T-helper 2 cell treated with Interferon-gamma antibody and Interleukin-4, amounts not matched to agents 5 μg/mL and 100 μg/mL, for 36 hours (primary cell): Measurements from ENCODE around the gene MACROH2A1.

Experiments used
- DNase-seq: peaks from one replicate; pipeline ENCODE4 v3.0.0; 2021; ENCODE audit warnings: low spot score
- H3K27ac Mint-ChIP-seq: one replicate; pipeline ENCODE4 v1.8.0; 2021; ENCODE audit warnings: mild to moderate bottlenecking, mixed read lengths
- H3K27me3 Mint-ChIP-seq: one replicate; pipeline ENCODE4 v1.8.0; 2021; ENCODE audit warnings: low read depth, mixed read lengths
- H3K36me3 Mint-ChIP-seq: one replicate; pipeline ENCODE4 v1.8.0; 2021; ENCODE audit warnings: low read depth, mixed read lengths
- H3K4me1 Mint-ChIP-seq: one replicate; pipeline ENCODE4 v1.8.0; 2021; ENCODE audit warnings: low read depth, mixed read lengths
- H3K4me3 Mint-ChIP-seq: one replicate; pipeline ENCODE4 v1.8.0; 2022; ENCODE audit warnings: mild to moderate bottlenecking, moderate library complexity, mixed read lengths
- H3K9me3 Mint-ChIP-seq: one replicate; pipeline ENCODE4 v1.8.0; 2021; ENCODE audit warnings: mixed read lengths

The MACROH2A1 gene

GRCh38 chr5:135428586-135428985 lies 29.6 kb upstream of the MACROH2A1 start:
- no peak overlapping the region for H3K27ac Mint-ChIP-seq
- peaks cover 14% of the 10 kb centered on the region for H3K27me3 Mint-ChIP-seq
- H3K9me3 Mint-ChIP-seq, result no peaks in the 10 kb centered on the region
- no peaks in the 10 kb centered on the region for H3K36me3 Mint-ChIP-seq
- no peak overlapping the region for H3K4me3 Mint-ChIP-seq
- H3K4me1 Mint-ChIP-seq, result peaks cover 20% of the 10 kb centered on the region
- DNase-seq, result no peak

- Mint-ChIP-seq H3K27me3 (peaks cover 19% of the 10 kb centered on the region), H3K27ac (peak overlapping the region; percentile 82), H3K4me1 (peaks cover 20% of the 10 kb centered on the region), H3K36me3 (no peaks in the 10 kb centered on the region), H3K9me3 (no peaks in the 10 kb centered on the region), H3K4me3 (peak overlapping the region; percentile 51)
- peak; percentile 14 for DNase-seq
Observed at GRCh38 chr5:135426102-135427082, 27.4 kb upstream of the MACROH2A1 start.

GRCh38 chr5:135425641-135426040 lies 26.6 kb upstream of the MACROH2A1 start:
- peaks cover 20% of the 10 kb centered on the region for H3K4me1 Mint-ChIP-seq
- no peaks in the 10 kb centered on the region for H3K9me3 Mint-ChIP-seq
- peaks cover 27% of the 10 kb centered on the region for H3K27me3 Mint-ChIP-seq
- DNase-seq, result no peak
- peak overlapping the region; percentile 51 for H3K4me3 Mint-ChIP-seq
- H3K27ac Mint-ChIP-seq, result peak overlapping the region; percentile 82
- no peaks in the 10 kb centered on the region for H3K36me3 Mint-ChIP-seq

- H3K27me3 Mint-ChIP-seq, result peaks cover 42% of the 10 kb centered on the region
Observed at GRCh38 chr5:135423846-135424168, 24.8 kb upstream of the MACROH2A1 start.

GRCh38 chr5:135423146-135423845 lies 24.3 kb upstream of the MACROH2A1 start:
- no peak overlapping the region for H3K4me3 Mint-ChIP-seq
- H3K4me1 Mint-ChIP-seq, result peaks cover 20% of the 10 kb centered on the region
- no peak overlapping the region for H3K27ac Mint-ChIP-seq
- no peaks in the 10 kb centered on the region for H3K9me3 Mint-ChIP-seq
- no peak for DNase-seq
- H3K36me3 Mint-ChIP-seq, result no peaks in the 10 kb centered on the region
- H3K27me3 Mint-ChIP-seq, result peaks cover 42% of the 10 kb centered on the region

More at GRCh38 chr5:135423846-135424168, 24.8 kb upstream of the MACROH2A1 start:
- no peak for DNase-seq
- H3K36me3 Mint-ChIP-seq, result no peaks in the 10 kb centered on the region
- no peak overlapping the region for H3K27ac Mint-ChIP-seq
- no peaks in the 10 kb centered on the region for H3K9me3 Mint-ChIP-seq
- peaks cover 20% of the 10 kb centered on the region for H3K4me1 Mint-ChIP-seq
- H3K4me3 Mint-ChIP-seq, result no peak overlapping the region

DNA sequence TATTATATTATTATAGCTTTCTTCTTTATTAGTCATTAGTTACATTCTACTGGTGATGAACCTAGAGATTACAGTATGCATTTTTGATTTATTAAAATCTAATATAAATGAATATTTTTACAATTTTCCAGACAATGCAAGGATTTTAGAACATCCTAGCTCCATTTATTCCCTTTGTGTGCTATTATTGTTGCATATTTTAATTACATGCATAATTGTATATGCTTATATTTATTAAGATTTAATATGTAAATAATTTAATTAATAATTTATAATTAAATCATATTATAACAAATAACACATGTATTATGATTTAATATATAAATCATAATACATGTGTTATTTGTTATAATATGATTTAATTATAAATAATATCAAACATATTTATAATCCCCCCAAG lies 23.4 kb upstream of the MACROH2A1 start:
- H3K36me3 Mint-ChIP-seq, result no peaks in the 10 kb centered on the region
- no peak for DNase-seq
- peaks cover 20% of the 10 kb centered on the region for H3K4me1 Mint-ChIP-seq
- H3K27me3 Mint-ChIP-seq, result peaks cover 46% of the 10 kb centered on the region
- H3K27ac Mint-ChIP-seq, result no peak overlapping the region
- no peaks in the 10 kb centered on the region for H3K9me3 Mint-ChIP-seq
- no peak overlapping the region for H3K4me3 Mint-ChIP-seq

- H3K9me3 Mint-ChIP-seq, result no peaks in the 10 kb centered on the region
- no peak overlapping the region for H3K4me3 Mint-ChIP-seq
- H3K36me3 Mint-ChIP-seq, result no peaks in the 10 kb centered on the region
- H3K27me3 Mint-ChIP-seq, result peaks cover 78% of the 10 kb centered on the region
- H3K4me1 Mint-ChIP-seq, result no peaks in the 10 kb centered on the region
- no peak overlapping the region for H3K27ac Mint-ChIP-seq
- no peak for DNase-seq
Observed at GRCh38 chr5:135417083-135417482, 18.1 kb upstream of the MACROH2A1 start.

DNA sequence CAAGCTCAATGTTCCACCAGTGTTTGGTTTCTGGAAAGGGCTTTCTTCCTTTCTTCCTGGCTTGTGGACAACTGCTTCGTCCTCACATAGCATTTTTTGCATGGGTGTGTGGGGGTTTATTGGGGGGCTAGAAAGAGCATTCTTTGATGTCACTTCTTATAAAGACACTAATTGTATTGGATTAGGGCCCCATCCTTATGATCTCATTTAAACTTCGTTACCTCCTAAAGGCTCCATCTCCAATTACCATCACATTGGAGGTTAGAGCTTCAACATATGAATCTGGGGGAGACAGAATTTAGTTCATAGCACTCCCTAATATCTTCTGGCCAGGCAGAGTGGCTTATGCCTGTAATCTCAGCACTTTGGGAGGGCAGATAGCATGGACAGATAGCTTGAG lies 6.1 kb upstream of the MACROH2A1 start:
- Mint-ChIP-seq H3K36me3 (no peaks in the 10 kb centered on the region), H3K27me3 (peaks cover 30% of the 10 kb centered on the region), H3K27ac (no peak overlapping the region), H3K4me1 (peaks cover 4% of the 10 kb centered on the region), H3K4me3 (no peak overlapping the region), H3K9me3 (peaks cover 4% of the 10 kb centered on the region)
- no peak for DNase-seq

DNA sequence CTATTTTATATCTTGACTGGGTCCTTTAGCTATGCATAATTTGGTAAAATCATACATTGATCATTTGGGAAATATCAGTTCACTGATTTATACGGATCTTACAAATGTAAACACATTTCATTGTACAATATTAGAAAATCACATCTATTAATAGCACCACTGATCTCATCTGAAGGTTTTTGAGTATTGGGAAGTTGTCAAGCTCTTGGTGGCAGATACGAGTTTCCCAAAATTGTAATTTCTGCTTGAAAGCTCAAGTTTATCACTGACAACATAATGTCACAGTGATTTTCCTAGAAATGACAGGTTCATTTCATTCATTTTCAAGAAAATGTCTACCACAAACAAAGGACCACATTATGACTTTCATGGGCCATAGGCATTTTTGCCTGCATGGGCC lies 3.0 kb upstream of the MACROH2A1 start:
- Mint-ChIP-seq H3K4me1 (peaks cover 21% of the 10 kb centered on the region), H3K27ac (no peak overlapping the region), H3K36me3 (peaks cover 9% of the 10 kb centered on the region), H3K4me3 (no peak overlapping the region), H3K9me3 (peaks cover 4% of the 10 kb centered on the region), H3K27me3 (peaks cover 24% of the 10 kb centered on the region)
- no peak for DNase-seq

GRCh38 chr5:135400866-135401265 lies 1.8 kb upstream of the MACROH2A1 start:
- Mint-ChIP-seq H3K36me3 (peaks cover 10% of the 10 kb centered on the region), H3K27ac (peak overlapping the region; percentile 8), H3K27me3 (peaks cover 15% of the 10 kb centered on the region), H3K4me1 (peaks cover 29% of the 10 kb centered on the region), H3K4me3 (peak overlapping the region; percentile 4), H3K9me3 (peaks cover 4% of the 10 kb centered on the region)
- DNase-seq, result no peak

GRCh38 chr5:135399794-135400542 lies 937 bp upstream of the MACROH2A1 start:
- peaks cover 2% of the 10 kb centered on the region for H3K9me3 Mint-ChIP-seq

DNA sequence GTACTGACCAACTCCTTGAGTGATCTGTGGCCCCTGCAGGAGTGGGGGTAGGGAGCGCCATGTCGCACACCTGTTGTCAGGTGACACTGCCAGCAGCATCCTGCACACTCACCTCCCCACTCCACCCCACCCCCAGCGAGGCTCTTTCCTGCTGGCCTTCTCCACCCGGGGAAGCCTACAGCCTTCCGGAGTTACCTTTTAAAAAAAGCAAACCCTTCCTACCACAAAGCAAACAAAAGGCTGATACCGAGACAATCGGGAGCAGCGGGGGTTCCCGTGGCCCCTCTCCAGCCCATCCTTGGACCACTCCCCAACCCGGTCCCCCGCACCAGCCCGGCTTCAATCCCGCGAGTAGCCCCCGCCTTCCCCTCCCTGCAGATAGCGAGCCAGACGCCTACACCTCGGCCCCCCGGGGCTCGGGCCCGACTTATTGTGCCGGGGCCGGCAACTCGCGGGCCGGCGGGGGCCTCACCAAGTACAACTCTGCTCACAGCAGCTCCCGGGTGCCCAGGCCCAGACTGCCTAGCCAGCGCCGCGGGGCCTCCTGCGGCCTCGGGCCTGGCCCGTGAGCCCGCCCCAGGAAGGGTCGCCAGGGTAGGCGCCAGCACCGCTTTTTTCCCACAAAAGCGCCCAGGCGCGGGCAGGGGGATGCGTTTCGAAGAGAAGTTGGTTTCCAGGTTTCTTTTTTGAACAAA lies 724 bp downstream of the MACROH2A1 start:
- Mint-ChIP-seq H3K27me3 (peaks cover 3% of the 10 kb centered on the region), H3K4me1 (peaks cover 49% of the 10 kb centered on the region), H3K27ac (peak overlapping the region; percentile 88), H3K36me3 (peaks cover 16% of the 10 kb centered on the region), H3K9me3 (no peaks in the 10 kb centered on the region), H3K4me3 (peak overlapping the region; percentile 93)
- peak; percentile 22 for DNase-seq

More at GRCh38 chr5:135399794-135400542, 937 bp upstream of the MACROH2A1 start:
- Mint-ChIP-seq H3K27me3 (peaks cover 10% of the 10 kb centered on the region), H3K36me3 (peaks cover 13% of the 10 kb centered on the region), H3K27ac (peak overlapping the region; percentile 97), H3K4me1 (peaks cover 38% of the 10 kb centered on the region), H3K4me3 (peak overlapping the region; percentile 94)
- no peak for DNase-seq

DNA sequence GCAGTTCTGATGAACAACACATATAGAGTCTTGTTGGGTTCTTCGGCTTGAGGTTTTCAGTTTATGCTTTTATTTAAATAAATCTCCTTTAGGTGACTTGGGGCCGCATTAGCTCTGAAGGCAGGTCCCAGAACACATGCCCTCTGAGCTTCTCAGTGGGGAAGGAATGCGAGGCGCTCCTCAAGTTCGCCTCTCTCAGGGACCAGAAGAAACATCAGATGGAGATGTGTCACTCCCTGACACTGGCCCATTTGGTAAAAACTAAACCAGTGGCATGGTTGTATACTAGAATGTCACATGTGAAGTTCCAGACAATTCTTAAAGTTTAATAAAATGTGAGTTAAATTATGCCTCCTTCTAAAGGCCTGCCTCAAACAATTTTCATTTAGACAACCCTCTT lies 1.9 kb downstream of the MACROH2A1 start:
- peaks cover 28% of the 10 kb centered on the region for H3K36me3 Mint-ChIP-seq
- no peak for DNase-seq
- H3K27me3 Mint-ChIP-seq, result peaks cover 3% of the 10 kb centered on the region
- peak overlapping the region; percentile 93 for H3K4me3 Mint-ChIP-seq
- H3K9me3 Mint-ChIP-seq, result no peaks in the 10 kb centered on the region
- peaks cover 61% of the 10 kb centered on the region for H3K4me1 Mint-ChIP-seq
- peak overlapping the region; percentile 69 for H3K27ac Mint-ChIP-seq
